DND-41 (cell line): ENCODE results near the gene C4A.

Experiments
- ATAC-seq: fragments of 200-7000 bp; cut with Tn5 transposase; 3 replicates; pipeline ENCODE4 v1.9.1; 2021; ENCODE audit warnings: low read depth; ENCODE audit not compliant: insufficient read depth
- DNase-seq: peaks from one replicate; pipeline ENCODE4 v3.0.0-alpha.2; 2020
- H2AFZ ChIP-seq: 2 replicates; pipeline ENCODE4 v1.6.0; 2012; ENCODE audit warnings: low read depth, low read length
- H3K27ac ChIP-seq: 2 replicates; pipeline ENCODE4 v1.5.1; 2012; ENCODE audit warnings: low read length, inconsistent platforms
- H3K27me3 ChIP-seq: fragments of 200-600 bp; sonication (generic); 2 replicates; pipeline ENCODE4 v1.6.0; 2012; ENCODE audit warnings: low read length, mild to moderate bottlenecking, inconsistent platforms; ENCODE audit not compliant: insufficient read depth, poor library complexity
- H3K36me3 ChIP-seq: 2 replicates; pipeline ENCODE4 v1.5.1; 2012; ENCODE audit warnings: low read length, inconsistent platforms; ENCODE audit not compliant: insufficient read depth
- H3K4me1 ChIP-seq: 2 replicates; pipeline ENCODE4 v1.5.1; 2012; ENCODE audit warnings: mild to moderate bottlenecking, low read length; ENCODE audit not compliant: insufficient read depth
- H3K4me2 ChIP-seq: 2 replicates; pipeline ENCODE4 v1.6.0; 2012; ENCODE audit warnings: mild to moderate bottlenecking, moderate library complexity, low read length, inconsistent platforms; ENCODE audit not compliant: insufficient read depth
- H3K4me3 ChIP-seq, 2 experiments: fragments of 200-600 bp in 1 of 2; shearing (Covaris generic) in 1 of 2; 2 replicates each; pipeline ENCODE4 v1.5.1; 2012 to 2016; ENCODE audit warnings: inconsistent platforms in 2 of 2, low read length in 2 of 2, mild to moderate bottlenecking in 2 of 2, low read depth in 1 of 2, moderate library complexity in 1 of 2
- H3K79me2 ChIP-seq: 2 replicates; pipeline ENCODE4 v1.6.0; 2012; ENCODE audit warnings: low read length, inconsistent platforms; ENCODE audit not compliant: insufficient read depth
- H3K9ac ChIP-seq: 2 replicates; pipeline ENCODE4 v1.6.0; 2012; ENCODE audit warnings: low read depth, mild to moderate bottlenecking, inconsistent platforms, low read length, moderate library complexity
- H3K9me3 ChIP-seq: 2 replicates; pipeline ENCODE4 v1.5.1; 2012; ENCODE audit warnings: low read length, moderate library complexity, mild to moderate bottlenecking, inconsistent platforms; ENCODE audit not compliant: insufficient read depth, severe bottlenecking
- H4K20me1 ChIP-seq: 2 replicates; pipeline ENCODE4 v1.6.0; 2012; ENCODE audit warnings: low read length; ENCODE audit not compliant: insufficient read depth
- CTCF ChIP-seq: IDR thresholded peaks from 2 replicates; pipeline ENCODE4 v1.5.1; 2012; ENCODE audit warnings: borderline replicate concordance, low read length, moderate library complexity, mild to moderate bottlenecking; ENCODE audit not compliant: poor library complexity, severe bottlenecking; ENCODE audit errors: extremely low read depth
- EZH2 ChIP-seq: IDR thresholded peaks from 3 replicates; pipeline ENCODE4 v1.6.1; 2012; ENCODE audit warnings: borderline replicate concordance, low read depth, mild to moderate bottlenecking, moderate library complexity, low read length, inconsistent platforms; ENCODE audit not compliant: severe bottlenecking

The C4A gene

GRCh38 chr6:31945507-31946369 lies 36.1 kb upstream of the C4A start, which contains the start of gene CFB:
Gene CFB (plus strand): TSS chr6:31946095. CDS start chr6:31946222, 127 bp downstream.
- no peak within 1 kb of the TSS for H3K9ac ChIP-seq
- no peaks in the 10 kb centered on the region for H3K79me2 ChIP-seq
- peaks cover 10% of the 10 kb centered on the region for H3K27me3 ChIP-seq
- H2AFZ ChIP-seq, result no peak within 1 kb of the TSS
- H3K36me3 ChIP-seq, result no peaks in the 10 kb centered on the region
- H3K4me3 ChIP-seq, result no peak within 1 kb of the TSS
- H3K27ac ChIP-seq, result no peak within 1 kb of the TSS
- H4K20me1 ChIP-seq, result no peaks in the 10 kb centered on the region; the same call in 1 of the 2 replicates
- no peak for TF ChIP-seq EZH2
- TF ChIP-seq CTCF, result no peak
- ATAC-seq (no peak), DNase-seq (no peak)
- H3K4me1 ChIP-seq, result no peaks in the 10 kb centered on the region
- H3K9me3 ChIP-seq, result no peaks in the 10 kb centered on the region
- H3K4me2 ChIP-seq, result no peak within 1 kb of the TSS

DNA sequence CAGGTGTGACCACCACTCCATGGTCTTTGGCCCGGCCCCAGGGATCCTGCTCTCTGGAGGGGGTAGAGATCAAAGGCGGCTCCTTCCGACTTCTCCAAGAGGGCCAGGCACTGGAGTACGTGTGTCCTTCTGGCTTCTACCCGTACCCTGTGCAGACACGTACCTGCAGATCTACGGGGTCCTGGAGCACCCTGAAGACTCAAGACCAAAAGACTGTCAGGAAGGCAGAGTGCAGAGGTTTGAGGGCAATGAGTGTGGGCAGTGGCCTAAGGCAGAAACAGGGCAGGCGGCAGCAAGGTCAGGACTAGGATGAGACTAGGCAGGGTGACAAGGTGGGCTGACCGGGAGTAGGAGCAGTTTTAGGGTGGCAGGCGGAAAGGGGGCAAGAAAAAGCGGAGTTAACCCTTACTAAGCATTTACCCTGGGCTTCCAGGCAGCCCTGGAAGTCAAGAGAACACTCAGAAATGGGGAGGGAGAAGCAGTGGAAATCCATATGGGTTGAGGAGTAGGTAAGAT lies 35.4 kb upstream of the C4A start:
- Histone ChIP-seq H3K27ac (no peak overlapping the region), H4K20me1 (no peaks in the 10 kb centered on the region; the same call in 1 of the 2 replicates), H3K27me3 (peaks cover 10% of the 10 kb centered on the region), H3K79me2 (no peaks in the 10 kb centered on the region), H3K9me3 (no peaks in the 10 kb centered on the region), H3K4me2 (no peak overlapping the region), H3K36me3 (peaks cover under 1% of the 10 kb centered on the region; the same call in 1 of the 2 replicates), H3K4me3 (no peak overlapping the region), H3K4me1 (no peaks in the 10 kb centered on the region), H2AFZ (no peak overlapping the region), H3K9ac (no peak overlapping the region)
- ATAC-seq (no peak), DNase-seq (no peak)
- TF ChIP-seq CTCF, result no peak
- no peak for TF ChIP-seq EZH2

GRCh38 chr6:31947070-31947675 lies 34.7 kb upstream of the C4A start:
- H3K4me3 ChIP-seq, result no peak overlapping the region

More at GRCh38 chr6:31947070-31947675, 34.7 kb upstream of the C4A start:
- H3K36me3 ChIP-seq, result peaks cover 8% of the 10 kb centered on the region
- no peaks in the 10 kb centered on the region for H3K9me3 ChIP-seq
- no peaks in the 10 kb centered on the region for H3K4me1 ChIP-seq
- ATAC-seq (no peak), DNase-seq (no peak)
- H3K79me2 ChIP-seq, result no peaks in the 10 kb centered on the region
- H3K27ac ChIP-seq, result no peak overlapping the region
- no peak overlapping the region for H3K4me2 ChIP-seq
- H3K9ac ChIP-seq, result no peak overlapping the region
- H3K27me3 ChIP-seq, result peaks cover 10% of the 10 kb centered on the region
- TF ChIP-seq EZH2 (no peak), CTCF (no peak)
- H2AFZ ChIP-seq, result no peak overlapping the region
- H4K20me1 ChIP-seq, result no peaks in the 10 kb centered on the region; the same call in 1 of the 2 replicates
